ENCODE data around the gene RER1. TPM values are rescaled to one million over a fixed set of nuclear protein-coding genes. Genes with fewer than 3 reads are reported as not detected.

RER1 gene
- total RNA-seq, 2 donors from 2014 or later = 38.8 to 47.2 TPM

- no peak for TF ChIP-seq CTCF (IDR thresholded peaks at IDR 0.05)
- Histone ChIP-seq H3K9me3 (no peaks in the 10 kb centered on the region), H3K36me3 (peaks cover 23% of the 10 kb centered on the region), H3K27me3 (no peaks in the 10 kb centered on the region), H3K4me1 (peaks cover 0 to 25% of the 10 kb centered on the region in 2 donors), H3K4me3 (no peak overlapping the region), H3K27ac (peak overlapping the region; percentile 21 to 40)
- DNase-seq (ENCODE audit: low spot score) = no peak
Measured at GRCh38 chr1:2408859-2409276, 17.2 kb downstream of the RER1 start.

GRCh38 chr1:2409745-2410144 is 18.1 kb downstream of the RER1 start:
- H3K4me1 ChIP-seq = peaks cover 0 to 32% of the 10 kb centered on the region in 2 donors
- no peak overlapping the region for H3K27ac ChIP-seq
- no peaks in the 10 kb centered on the region for H3K27me3 ChIP-seq
- H3K9me3 ChIP-seq = no peaks in the 10 kb centered on the region
- no peak for DNase-seq (ENCODE audit: low spot score)
- no peak for TF ChIP-seq CTCF (IDR thresholded peaks at IDR 0.05)
- H3K36me3 ChIP-seq = peaks cover 15% of the 10 kb centered on the region
- H3K4me3 ChIP-seq = no peak overlapping the region

GRCh38 chr1:2411801-2412394 is 20.3 kb downstream of the RER1 start:
- Histone ChIP-seq H3K4me1 (peaks cover 0 to 32% of the 10 kb centered on the region in 2 donors), H3K4me3 (peak overlapping the region; percentile 76 to 86), H3K36me3 (no peaks in the 10 kb centered on the region), H3K27me3 (no peaks in the 10 kb centered on the region), H3K27ac (peak overlapping the region; percentile 81 to 84), H3K9me3 (no peaks in the 10 kb centered on the region)
- no peak for TF ChIP-seq CTCF (IDR thresholded peaks at IDR 0.05)
- DNase-seq (ENCODE audit: low spot score) = no peak

GRCh38 chr1:2412395-2412772 is 20.7 kb downstream of the RER1 start, which contains the start of gene PEX10:
Gene PEX10 (minus strand): TSS chr1:2412564. CDS start chr1:2412502, 62 bp downstream.
- no peak for TF ChIP-seq CTCF (IDR thresholded peaks at IDR 0.05)
- peak; percentile 95 for DNase-seq (ENCODE audit: low spot score)
- H3K4me1 ChIP-seq = peaks cover 0 to 32% of the 10 kb centered on the region in 2 donors
- H3K36me3 ChIP-seq = no peaks in the 10 kb centered on the region
- H3K9me3 ChIP-seq = no peaks in the 10 kb centered on the region
- H3K4me3 ChIP-seq = peak within 1 kb of the TSS; percentile 76 to 86
- H3K27ac ChIP-seq = peak within 1 kb of the TSS; percentile 81 to 84
- no peaks in the 10 kb centered on the region for H3K27me3 ChIP-seq

GRCh38 chr1:2412773-2413494 is 21.3 kb downstream of the RER1 start:
- H3K27me3 ChIP-seq = no peaks in the 10 kb centered on the region
- peaks cover 0 to 32% of the 10 kb centered on the region in 2 donors for H3K4me1 ChIP-seq
- H3K4me3 ChIP-seq = peak overlapping the region; percentile 76 to 86
- TF ChIP-seq CTCF (IDR thresholded peaks at IDR 0.05) = no peak
- DNase-seq (ENCODE audit: low spot score) = no peak
- H3K27ac ChIP-seq = peak overlapping the region; percentile 81 to 84
- no peaks in the 10 kb centered on the region for H3K36me3 ChIP-seq
- H3K9me3 ChIP-seq = no peaks in the 10 kb centered on the region
